ENCODE data around the gene ANGPTL1.

Gene ANGPTL1

GRCh38 chr1:178886551-178886950 is 15.7 kb upstream of the ANGPTL1 start:
- no peak overlapping the region for H3K4me3 ChIP-seq (replicated peaks; ENCODE audit: low read depth, low read length)
- TF ChIP-seq, protein P1, sequence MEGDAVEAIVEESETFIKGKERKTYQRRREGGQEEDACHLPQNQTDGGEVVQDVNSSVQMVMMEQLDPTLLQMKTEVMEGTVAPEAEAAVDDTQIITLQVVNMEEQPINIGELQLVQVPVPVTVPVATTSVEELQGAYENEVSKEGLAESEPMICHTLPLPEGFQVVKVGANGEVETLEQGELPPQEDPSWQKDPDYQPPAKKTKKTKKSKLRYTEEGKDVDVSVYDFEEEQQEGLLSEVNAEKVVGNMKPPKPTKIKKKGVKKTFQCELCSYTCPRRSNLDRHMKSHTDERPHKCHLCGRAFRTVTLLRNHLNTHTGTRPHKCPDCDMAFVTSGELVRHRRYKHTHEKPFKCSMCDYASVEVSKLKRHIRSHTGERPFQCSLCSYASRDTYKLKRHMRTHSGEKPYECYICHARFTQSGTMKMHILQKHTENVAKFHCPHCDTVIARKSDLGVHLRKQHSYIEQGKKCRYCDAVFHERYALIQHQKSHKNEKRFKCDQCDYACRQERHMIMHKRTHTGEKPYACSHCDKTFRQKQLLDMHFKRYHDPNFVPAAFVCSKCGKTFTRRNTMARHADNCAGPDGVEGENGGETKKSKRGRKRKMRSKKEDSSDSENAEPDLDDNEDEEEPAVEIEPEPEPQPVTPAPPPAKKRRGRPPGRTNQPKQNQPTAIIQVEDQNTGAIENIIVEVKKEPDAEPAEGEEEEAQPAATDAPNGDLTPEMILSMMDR (IDR thresholded peaks at IDR 0.05; ENCODE audit: low read length, missing control alignments), result no peak
- DNase-seq (ENCODE audit: low read depth), result no peak

GRCh38 chr1:178885869-178886268 is 15.0 kb upstream of the ANGPTL1 start:
- H3K4me3 ChIP-seq (replicated peaks; ENCODE audit: low read depth, low read length), result no peak overlapping the region
- no peak for DNase-seq (ENCODE audit: low read depth)
- TF ChIP-seq, protein P1 (IDR thresholded peaks at IDR 0.05; ENCODE audit: low read length, missing control alignments), result no peak

DNA sequence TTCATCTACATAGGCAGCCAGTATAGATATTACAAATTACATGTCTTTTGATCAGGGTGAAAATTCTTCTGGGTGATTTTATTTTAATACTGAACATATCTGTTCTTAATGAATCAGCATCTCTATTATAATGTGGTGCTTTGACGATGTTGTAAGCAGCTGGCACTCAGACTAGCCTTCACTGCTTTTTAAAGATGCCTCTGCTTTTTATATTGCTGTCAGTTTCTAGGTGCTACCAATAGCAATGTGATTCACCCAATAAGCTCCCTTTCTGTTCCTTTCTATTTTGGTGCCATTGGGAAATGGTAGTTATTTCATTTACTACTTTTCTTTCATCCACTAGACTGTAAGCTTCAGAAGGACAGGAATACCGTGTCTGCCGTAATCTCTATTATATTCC is 11.1 kb upstream of the ANGPTL1 start:
- TF ChIP-seq, protein P1 (IDR thresholded peaks at IDR 0.05; ENCODE audit: low read length, missing control alignments), result no peak
- no peak for DNase-seq (ENCODE audit: low read depth)

GRCh38 chr1:178877896-178878295 is 7.0 kb upstream of the ANGPTL1 start:
- TF ChIP-seq, protein P1 (IDR thresholded peaks at IDR 0.05; ENCODE audit: low read length, missing control alignments), result no peak
- no peak for DNase-seq (ENCODE audit: low read depth)
- no peak overlapping the region for H3K4me3 ChIP-seq (replicated peaks; ENCODE audit: low read depth, low read length)

More for the DNA sequence above, 11.1 kb upstream of the ANGPTL1 start:
- H3K4me3 ChIP-seq (replicated peaks; ENCODE audit: low read depth, low read length), result no peak overlapping the region

- no peak for DNase-seq (ENCODE audit: low read depth)
- TF ChIP-seq, protein P1 (IDR thresholded peaks at IDR 0.05; ENCODE audit: low read length, missing control alignments), result no peak
- no peak overlapping the region for H3K4me3 ChIP-seq (replicated peaks; ENCODE audit: low read depth, low read length)
Measured at GRCh38 chr1:178875936-178876335, 5.1 kb upstream of the ANGPTL1 start.

GRCh38 chr1:178874966-178875365 is 4.1 kb upstream of the ANGPTL1 start:
- TF ChIP-seq, protein P1 (IDR thresholded peaks at IDR 0.05; ENCODE audit: low read length, missing control alignments), result no peak
- DNase-seq (ENCODE audit: low read depth), result no peak
- H3K4me3 ChIP-seq (replicated peaks; ENCODE audit: low read depth, low read length), result no peak overlapping the region

DNA sequence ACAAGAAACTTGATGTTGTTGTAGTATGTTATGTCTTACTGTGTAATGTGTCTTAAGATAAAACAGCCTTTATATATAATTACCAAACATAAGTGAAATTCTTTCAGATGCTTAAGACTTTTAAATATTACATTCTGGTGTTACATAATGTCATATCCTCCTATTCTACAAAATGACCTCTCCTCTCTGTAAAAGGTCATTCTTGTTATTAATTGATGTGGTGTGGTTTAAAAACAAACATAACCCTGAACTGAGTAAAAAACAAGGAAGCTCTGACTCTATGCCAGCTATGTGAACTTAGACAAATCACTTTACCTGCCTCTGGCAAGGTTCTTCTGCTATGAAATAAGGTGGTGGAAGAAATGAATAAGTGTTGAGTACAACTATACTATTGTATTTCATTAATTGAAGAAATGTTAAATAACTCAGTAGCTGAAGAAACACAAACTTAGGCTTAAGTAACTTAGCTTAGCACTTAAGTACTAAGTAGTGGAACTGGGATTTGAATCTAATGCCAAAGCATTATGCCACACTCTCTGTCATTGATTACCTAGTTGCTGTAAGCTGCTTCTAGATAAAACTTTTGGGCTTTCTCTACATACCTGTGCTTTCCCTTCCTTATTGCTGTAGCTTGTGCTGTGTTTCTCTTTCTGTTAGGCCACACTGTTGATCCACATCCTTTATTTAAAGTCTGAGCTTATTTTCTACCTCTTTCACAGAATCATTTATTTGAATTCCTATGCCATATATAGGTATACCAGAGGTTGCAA is 859 bp upstream of the ANGPTL1 start:
- H3K4me3 ChIP-seq (replicated peaks; ENCODE audit: low read depth, low read length), result no peak overlapping the region
- TF ChIP-seq, protein P1 (IDR thresholded peaks at IDR 0.05; ENCODE audit: low read length, missing control alignments), result no peak
- no peak for DNase-seq (ENCODE audit: low read depth)
